NCI-H146 treated with DMSO at 0.1 percent for 48 hours (cell line): ENCODE results near the gene TSPAN8.
"Not testable (repeated sequence)": the region's sequence is repeated elsewhere in the genome, so short reads cannot be mapped to it uniquely, and the experiment has no call there.

Experiments
- DNase-seq: peaks from one replicate; lab custom pipeline; 2025; ENCODE audit not compliant: unreplicated experiment; lab: John Stamatoyannopoulos, UW

TSPAN8 gene

DNA sequence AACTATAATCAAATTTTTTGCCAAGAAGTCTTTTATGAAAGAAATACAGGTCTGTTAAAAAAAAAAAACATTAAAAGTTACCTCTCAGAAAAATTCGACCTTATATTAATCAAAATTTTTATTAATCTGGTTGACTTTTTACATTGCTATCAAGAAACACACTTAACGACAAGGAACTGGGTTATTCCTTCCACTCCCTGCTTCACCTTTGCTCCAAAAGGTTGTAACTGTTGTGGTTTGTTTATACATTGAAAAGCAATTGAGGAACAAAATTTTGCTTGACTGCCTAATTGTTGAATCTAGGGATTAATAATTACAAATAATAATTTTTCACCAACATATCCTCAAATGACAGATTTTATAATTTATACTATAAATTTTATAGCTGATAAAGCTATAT, 28.4 kb downstream of the TSPAN8 start:
- DNase-seq = no peak

DNA sequence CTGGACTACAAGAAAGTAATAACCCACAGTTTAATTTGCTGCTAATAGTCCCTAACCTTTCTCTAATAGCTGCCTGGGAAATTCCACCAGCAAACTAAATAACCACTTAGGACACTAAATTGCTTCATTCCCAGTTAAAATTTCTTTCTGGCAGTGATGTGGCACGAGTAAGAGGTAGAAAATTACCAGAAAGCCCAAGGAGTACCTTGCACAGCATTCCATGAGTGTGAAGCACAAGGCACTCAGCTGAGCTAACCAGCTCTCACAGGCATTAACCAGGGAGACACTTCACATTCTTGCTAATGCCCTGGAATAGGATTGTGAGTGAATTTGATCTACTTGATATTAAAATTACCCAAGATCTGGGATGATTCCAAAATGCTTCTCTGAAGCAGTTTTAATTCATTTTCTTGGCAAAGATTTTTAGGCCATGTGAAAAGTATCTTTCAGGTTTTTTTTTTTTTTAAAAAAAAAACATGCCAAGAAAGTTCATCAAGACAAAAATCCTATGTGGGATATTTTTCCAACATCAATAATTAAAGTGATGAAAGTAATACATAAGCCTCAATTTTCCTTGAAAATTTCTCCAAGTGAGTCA, 29.5 kb downstream of the TSPAN8 start:
- DNase-seq = no peak

DNA sequence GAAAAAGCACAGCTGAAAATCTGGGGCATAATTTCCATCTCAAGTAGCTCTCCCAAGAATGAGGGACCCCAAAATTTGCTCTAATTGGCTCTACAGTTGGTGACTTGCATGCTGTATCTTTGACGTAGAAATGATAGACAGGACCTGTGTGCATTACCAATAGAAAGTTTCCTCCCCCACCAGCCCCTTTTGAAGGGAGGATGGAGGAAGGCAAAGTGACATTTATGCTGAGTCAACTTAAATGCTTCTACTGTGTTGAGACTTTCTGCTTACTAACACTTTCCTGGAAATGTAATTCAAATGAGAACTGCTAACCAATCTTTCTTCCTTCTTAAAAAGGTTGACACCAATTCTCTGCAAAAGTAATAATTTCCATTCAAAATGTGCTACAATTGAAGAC, 31.9 kb downstream of the TSPAN8 start:
- DNase-seq = no peak

DNA sequence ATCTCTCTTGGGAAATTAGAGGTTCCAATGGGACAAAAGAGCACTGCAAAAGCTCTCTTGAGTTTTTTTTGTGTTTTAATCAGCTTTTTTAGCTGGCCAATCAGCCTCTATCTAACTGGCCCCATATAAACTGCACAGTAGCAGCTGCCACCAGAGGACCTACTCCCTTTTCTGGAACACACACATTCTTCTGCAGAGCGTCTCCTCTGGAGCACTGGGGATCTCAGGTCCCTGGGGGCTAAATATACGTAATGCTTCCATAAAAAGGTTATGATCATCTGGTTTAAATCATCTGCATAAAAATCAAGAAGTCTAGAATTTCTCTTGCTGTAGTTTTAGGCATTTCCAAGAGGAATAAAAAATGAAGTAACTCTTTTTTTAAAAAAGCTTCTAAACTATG, 32.3 kb downstream of the TSPAN8 start:
- no peak for DNase-seq

DNA sequence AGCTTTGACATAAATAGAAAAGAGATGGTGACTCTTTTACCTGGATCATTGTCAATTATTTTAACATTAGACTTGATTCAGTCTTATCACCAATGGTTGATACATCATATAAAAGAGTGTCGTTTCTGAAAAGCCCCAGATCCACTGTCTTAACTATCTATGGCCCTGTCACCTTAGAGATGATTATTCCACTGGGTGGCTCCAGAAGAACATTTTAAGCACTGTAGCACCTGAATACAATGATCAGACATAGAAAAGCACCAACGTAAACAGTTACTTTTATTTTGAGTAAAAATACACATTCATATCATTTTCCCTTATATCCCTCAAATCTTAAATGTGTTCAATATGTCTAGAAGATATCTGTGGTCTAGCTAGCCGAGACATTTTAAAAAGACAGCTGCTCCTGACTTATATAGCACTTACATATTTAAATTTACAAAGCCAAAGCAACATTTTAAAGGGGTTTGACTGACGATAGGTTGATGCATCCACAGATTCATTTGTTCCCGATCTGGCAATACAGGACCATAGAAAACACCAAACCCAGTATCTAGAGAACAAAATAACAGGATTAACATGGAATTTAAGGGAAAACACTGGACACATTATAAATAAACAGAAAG, 32.9 kb downstream of the TSPAN8 start:
- no peak for DNase-seq

DNA sequence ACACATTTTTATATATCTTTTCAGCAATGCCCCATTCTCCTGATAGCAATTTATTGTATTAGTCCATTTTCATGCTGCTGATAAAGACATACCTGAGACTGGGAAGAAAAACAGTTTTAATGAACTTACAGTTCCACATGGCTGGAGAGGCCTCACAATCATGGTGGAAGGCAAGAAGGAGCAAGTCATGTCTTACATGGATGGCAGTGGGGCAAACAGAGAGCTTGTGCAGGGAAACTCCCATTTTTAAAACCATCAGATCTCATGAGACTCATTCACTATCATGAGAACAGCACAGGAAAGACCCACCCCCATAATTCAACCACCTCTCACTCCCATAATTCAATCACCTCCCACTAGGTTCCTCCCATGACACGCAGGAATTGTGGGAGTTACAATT, 44.7 kb downstream of the TSPAN8 start:
- not testable (repeated sequence) for DNase-seq

DNA sequence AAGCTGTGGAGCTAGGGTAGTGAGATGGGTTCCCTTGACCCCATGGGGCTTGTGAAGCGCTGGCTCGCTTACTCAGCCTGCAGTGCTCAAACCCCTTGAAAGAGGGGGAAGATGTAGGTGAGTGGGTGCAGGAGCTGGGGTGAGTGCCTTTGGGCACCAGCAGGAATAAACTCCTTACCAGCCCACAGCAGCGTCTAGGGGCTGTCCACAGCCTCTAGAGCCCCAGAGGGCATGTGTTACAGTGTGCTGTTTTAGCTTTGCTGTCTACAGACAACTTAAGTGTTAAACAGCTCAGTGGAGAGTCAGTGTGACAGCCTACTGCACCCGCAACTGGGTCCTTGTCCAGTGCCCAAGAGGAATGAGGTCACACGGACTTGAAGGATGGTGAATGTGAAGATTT, 48.0 kb downstream of the TSPAN8 start:
- no peak for DNase-seq

DNA sequence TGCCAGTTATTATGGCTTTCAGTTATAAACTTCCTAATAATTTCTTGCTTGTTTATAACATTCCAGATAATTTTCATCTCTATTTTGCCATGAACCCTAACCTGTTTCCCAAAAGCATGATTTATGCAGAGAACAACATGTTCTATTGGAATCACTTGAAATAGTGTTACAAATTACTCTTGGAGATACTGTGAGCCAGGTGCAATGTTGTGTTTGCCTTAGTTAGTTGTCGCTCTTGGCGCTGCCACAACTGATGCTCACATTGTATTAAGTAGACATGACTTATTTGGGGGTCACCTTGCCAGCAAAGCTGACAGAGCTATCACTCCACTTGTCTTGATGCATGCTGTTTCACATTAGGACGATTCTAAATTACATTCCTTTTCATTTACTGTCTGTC, 49.4 kb downstream of the TSPAN8 start:
- no peak for DNase-seq

DNA sequence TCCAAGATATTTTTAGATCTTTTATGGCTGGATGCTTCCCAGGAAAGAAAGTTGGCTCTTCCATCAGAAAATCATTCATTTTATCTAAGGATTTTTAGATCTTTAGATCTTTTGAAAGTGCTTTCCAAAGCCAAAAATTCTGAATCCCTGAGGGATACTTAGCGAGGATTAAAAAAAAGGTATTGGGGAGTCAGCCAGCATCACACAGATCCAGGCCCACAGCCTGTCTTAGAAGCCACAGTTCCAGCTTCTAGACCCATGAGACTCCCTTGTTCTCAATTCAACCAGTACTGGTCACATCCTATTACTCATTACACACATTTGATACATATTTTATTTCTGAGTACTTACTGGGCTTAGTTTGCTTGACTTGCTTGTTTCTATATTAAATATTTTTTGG, 49.9 kb downstream of the TSPAN8 start:
- no peak for DNase-seq

DNA sequence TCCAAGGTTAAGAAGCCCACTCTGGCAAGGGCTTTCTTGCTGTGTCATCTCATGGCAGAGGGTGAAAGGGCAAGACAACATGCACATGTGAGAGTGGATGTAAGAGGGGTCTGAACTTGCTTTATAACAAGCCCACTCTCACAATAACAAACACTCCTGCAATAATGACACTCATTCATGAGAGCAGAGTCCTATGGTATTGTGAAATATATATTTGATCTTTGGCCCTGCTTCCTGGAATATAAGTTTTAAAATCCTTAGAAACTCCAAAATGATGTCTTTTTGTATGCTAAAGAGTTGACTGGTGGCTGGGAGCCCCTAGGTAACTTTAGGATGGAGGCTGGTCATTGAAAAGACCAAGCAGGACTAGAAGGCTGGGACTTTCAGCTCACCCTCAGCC, 51.8 kb downstream of the TSPAN8 start:
- DNase-seq = no peak

DNA sequence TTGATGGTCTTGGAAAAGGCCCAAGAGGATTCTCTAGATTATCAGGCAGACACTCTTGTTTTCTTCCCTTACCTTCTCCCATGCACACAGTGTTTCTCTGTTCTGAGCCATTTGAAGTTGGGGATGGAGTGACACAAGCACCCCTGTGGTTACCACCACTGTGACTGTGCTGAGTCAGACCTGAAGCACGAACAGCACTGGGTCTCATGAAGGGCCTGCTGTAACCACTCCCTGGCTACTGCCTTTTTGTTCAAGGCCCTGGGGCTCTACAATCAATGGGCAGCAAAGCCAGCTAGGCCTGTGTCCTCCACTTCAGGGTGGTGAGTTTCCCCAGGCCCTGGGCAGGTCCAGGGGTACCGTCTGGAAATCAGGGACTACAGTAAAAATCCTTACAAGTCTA, 65.5 kb downstream of the TSPAN8 start:
- DNase-seq = no peak

DNA sequence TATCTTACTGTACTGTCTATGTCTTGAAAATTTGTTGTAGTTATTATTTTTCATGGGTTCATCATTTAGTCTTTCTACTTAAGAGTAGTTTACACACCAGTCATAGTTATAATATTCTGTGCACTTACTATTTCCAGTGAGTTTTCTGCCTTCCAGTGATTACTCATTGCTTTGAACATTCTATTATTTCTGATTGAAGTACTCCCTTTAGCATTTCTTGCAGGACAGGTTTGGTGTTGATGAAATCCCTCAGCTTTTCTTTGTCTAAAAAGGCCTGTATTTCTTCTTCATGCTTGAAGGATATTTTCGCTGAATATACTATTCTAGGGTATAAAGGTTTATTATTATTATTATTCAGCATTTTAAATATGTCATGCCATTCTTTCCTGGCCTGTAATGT, 66.8 kb downstream of the TSPAN8 start:
- DNase-seq = no peak

DNA sequence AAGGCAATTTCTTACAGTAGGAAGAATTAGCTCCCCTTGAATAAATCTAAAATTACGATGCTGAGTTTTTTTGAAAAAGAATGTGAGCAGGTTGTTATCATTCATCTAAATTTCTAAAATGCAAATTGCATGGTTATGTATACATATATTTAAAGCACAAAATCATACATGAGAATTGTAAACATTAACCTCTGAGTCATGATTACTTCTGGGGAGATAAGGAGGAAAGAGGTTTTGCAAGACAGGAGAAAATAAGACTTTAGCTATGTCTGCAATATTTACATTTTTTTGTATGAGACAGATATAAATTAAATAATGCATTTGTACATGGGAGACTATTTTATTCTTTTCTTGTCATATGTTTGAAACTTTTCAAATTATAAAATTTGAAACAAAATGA, 72.2 kb downstream of the TSPAN8 start:
- no peak for DNase-seq

DNA sequence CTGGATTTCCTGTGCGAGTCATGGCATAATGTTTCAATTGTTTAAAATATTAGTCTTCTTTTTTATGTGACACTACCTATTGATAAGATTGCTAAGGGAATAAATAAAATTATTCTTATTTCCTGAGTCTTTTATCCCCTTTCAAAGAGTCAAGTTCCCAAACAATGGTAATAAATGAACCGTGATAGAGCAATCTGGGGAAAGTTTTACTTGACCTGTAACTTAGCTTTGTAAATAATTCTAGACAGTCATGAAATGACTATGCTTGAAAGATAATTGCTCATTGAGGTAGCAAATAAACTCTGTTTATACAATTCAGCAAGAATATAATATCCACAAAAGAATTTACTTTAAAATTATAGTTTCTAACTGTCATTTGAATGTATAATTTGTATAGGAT, 82.1 kb downstream of the TSPAN8 start:
- DNase-seq = no peak
